ENCODE results near the gene C13orf46. TPM values are rescaled to one million over a fixed set of nuclear protein-coding genes. Genes with fewer than 3 reads are reported as not detected.

C13orf46 gene
- total and polyA plus RNA-seq, 4 donors: 0.10 to 0.17 TPM; not detected in 2

DNA sequence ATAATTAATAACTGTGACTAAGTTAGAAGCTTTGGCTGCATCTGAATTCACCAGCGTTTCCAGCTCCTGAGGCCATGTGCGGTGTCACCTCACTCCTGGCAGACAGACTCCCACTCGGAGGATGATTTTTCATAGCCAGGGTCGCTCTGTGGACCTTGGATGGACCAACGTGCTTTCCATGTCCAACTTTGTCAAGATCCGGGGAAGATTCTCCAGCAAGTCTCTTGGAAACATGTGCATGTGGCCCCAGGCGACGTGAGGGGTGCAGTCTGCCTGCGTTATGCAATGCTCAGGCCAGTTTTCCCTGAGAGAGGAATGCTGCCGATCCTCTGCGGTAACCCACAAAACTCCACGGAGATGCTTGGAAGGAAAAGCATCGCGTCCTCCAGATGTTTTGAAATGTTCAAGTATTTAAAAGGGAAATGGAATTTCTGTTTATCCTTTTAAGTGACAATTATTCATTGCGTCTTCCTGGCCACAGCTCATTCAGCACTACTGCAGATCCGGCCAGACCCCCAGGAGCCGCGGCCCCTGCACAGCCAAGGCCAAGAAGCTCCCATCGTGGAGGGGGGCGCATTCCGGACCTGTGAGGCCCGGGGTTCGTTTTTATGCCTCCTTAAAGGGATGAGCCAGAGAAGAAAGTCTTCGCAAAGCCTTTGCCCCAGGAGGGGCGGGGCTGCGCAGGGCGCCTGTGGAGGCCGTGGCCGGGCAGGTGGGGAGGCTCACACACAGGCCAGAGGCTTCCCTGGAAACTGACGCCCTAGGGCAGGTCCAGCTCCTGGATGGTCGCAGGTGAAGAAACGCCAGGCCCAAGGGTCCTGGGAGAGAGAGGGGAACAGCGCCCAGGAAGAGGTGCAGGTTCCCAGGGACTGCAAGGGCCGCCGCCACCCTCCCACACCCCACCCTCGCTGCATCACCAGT is 46.0 kb downstream of the C13orf46 start (continued):
- TF ChIP-seq, protein P1, sequence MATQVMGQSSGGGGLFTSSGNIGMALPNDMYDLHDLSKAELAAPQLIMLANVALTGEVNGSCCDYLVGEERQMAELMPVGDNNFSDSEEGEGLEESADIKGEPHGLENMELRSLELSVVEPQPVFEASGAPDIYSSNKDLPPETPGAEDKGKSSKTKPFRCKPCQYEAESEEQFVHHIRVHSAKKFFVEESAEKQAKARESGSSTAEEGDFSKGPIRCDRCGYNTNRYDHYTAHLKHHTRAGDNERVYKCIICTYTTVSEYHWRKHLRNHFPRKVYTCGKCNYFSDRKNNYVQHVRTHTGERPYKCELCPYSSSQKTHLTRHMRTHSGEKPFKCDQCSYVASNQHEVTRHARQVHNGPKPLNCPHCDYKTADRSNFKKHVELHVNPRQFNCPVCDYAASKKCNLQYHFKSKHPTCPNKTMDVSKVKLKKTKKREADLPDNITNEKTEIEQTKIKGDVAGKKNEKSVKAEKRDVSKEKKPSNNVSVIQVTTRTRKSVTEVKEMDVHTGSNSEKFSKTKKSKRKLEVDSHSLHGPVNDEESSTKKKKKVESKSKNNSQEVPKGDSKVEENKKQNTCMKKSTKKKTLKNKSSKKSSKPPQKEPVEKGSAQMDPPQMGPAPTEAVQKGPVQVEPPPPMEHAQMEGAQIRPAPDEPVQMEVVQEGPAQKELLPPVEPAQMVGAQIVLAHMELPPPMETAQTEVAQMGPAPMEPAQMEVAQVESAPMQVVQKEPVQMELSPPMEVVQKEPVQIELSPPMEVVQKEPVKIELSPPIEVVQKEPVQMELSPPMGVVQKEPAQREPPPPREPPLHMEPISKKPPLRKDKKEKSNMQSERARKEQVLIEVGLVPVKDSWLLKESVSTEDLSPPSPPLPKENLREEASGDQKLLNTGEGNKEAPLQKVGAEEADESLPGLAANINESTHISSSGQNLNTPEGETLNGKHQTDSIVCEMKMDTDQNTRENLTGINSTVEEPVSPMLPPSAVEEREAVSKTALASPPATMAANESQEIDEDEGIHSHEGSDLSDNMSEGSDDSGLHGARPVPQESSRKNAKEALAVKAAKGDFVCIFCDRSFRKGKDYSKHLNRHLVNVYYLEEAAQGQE (IDR thresholded peaks at IDR 0.05): no peak

DNA sequence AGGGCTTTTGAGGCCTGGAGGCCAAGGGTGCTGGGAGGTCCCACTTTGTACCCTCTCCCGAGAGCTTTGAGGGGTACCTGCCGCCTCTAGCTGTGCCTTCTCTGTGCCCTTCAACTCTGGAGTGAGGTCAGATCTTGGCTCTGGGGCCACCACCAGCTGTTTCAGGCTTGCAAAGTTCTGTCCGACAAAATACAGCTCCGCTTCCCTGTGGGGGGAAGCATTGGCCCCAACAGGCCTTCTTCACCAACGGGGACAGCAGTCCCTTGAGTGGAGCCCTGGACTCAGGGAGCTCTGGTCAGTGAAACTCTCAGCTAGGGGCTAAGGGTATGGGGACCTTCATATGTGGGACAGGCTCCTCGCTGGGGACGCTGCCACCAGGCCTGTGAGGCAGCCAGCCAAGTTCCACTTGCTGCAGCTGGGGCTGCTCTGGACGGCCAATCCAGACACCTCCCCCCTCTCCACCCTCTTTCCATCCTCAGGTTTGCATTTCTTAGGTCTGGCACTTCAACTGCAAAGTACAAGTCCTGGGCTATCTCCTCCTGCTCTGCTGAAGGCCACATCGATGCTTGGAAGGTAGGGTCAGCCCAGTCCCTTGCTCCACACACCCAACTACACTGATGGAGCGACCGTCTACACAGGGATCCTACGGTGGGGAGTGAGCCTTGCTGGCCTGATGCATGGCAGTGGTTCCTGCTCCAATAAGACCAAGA is 46.8 kb downstream of the C13orf46 start:
- Histone ChIP-seq H3K4me3 (ENCODE audit: low read depth in 1 of 3, low read length in 3 of 3) (no peak overlapping the region), H3K9me3 (ENCODE audit: control insufficient read depth in 4 of 4, low read length in 3 of 4) (peaks cover 0 to 2% (median under 1%) of the 10 kb centered on the region in 4 donors), H3K27ac (ENCODE audit: low read depth in 1 of 2, low read length in 2 of 2) (no peak overlapping the region), H3K27me3 (ENCODE audit: control insufficient read depth in 4 of 4, insufficient read depth in 4 of 4, low read length in 3 of 4) (no peaks in the 10 kb centered on the region), H3K9ac (ENCODE audit: low read depth in 1 of 2, low read length in 2 of 2) (no peak overlapping the region), H3K4me1 (ENCODE audit: control insufficient read depth in 4 of 4, insufficient read depth in 4 of 4, low read length in 3 of 4) (no peaks in the 10 kb centered on the region), H3K36me3 (ENCODE audit: control insufficient read depth in 4 of 4, insufficient read depth in 3 of 4, low read depth in 1 of 4, low read length in 3 of 4) (no peaks in the 10 kb centered on the region)
- TF ChIP-seq FOXA2 (IDR thresholded peaks at IDR 0.05): no peak
- TF ChIP-seq, protein P1 (IDR thresholded peaks at IDR 0.05): no peak
- DNase-seq (ENCODE audit: low spot score): no peak
- 78% methylated on average over 12 of the region's 12 CpGs for WGBS

DNA sequence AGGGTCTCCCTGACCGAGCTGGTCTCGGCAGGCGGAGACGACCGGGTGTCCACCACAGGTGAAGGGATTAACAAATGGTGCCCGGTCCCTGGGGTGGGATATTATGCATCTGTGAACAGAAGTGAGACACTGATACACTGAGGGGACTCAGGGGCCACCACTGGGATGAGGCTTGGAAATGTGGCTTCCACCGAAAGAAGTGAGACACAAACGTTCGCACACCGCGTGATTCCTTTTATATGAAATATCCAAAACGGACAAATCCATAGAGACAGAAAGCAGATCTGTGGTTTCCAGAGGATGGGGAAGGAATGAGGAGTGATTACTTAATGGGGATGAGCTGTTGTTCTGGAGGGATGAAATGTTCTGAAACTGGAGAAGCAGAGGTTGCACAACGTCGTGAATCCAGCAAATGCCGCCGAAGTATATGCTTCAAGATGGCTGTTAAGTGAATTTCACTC is 47.5 kb downstream of the C13orf46 start:
- Histone ChIP-seq H3K4me1 (ENCODE audit: control insufficient read depth in 4 of 4, insufficient read depth in 4 of 4, low read length in 3 of 4) (no peaks in the 10 kb centered on the region), H3K27ac (ENCODE audit: low read depth in 1 of 2, low read length in 2 of 2) (no peak overlapping the region), H3K9ac (ENCODE audit: low read depth in 1 of 2, low read length in 2 of 2) (no peak overlapping the region), H3K4me3 (ENCODE audit: low read depth in 1 of 3, low read length in 3 of 3) (no peak overlapping the region), H3K27me3 (ENCODE audit: control insufficient read depth in 4 of 4, insufficient read depth in 4 of 4, low read length in 3 of 4) (no peaks in the 10 kb centered on the region), H3K9me3 (ENCODE audit: control insufficient read depth in 4 of 4, low read length in 3 of 4) (peaks cover 1 to 4% (median 2%) of the 10 kb centered on the region in 4 donors), H3K36me3 (ENCODE audit: control insufficient read depth in 4 of 4, insufficient read depth in 3 of 4, low read depth in 1 of 4, low read length in 3 of 4) (no peaks in the 10 kb centered on the region)
- 92% methylated on average over 16 of the region's 16 CpGs for WGBS
- no peak for DNase-seq (ENCODE audit: low spot score)
- no peak for TF ChIP-seq NR2F2 (IDR thresholded peaks at IDR 0.05)
- TF ChIP-seq EGR1 (IDR thresholded peaks at IDR 0.05; ENCODE audit: low read depth in 2 of 2): no peak
- no peak for TF ChIP-seq GABPA (IDR thresholded peaks at IDR 0.05 in 1 of 2, conservative IDR thresholded peaks at IDR 0.05 in 1 of 2)
- TF ChIP-seq HNF4A (conservative IDR thresholded peaks at IDR 0.05): no peak
- TF ChIP-seq HNF4G (IDR thresholded peaks at IDR 0.05): no peak
- TF ChIP-seq RXRA (IDR thresholded peaks at IDR 0.05): no peak
- no peak for TF ChIP-seq SP1 (IDR thresholded peaks at IDR 0.05)
